Astrocyte (in vitro differentiated cells and primary cell): ENCODE data around the gene TNN. TPM values are rescaled to one million over a fixed set of nuclear protein-coding genes. Genes with fewer than 3 reads are reported as not detected.

Experiments used
- DNase-seq: peaks from one replicate; pipeline ENCODE4 v3.0.0-alpha.2; 2010; ENCODE audit warnings: low read depth
- FAIRE-seq: peaks from 2 replicates; lab custom pipeline; 2011; peaks lifted over from hg19 to GRCh38; lab: Jason Lieb, UNC
- H2AFZ ChIP-seq: 2 replicates; pipeline ENCODE4 v1.6.0; 2012; ENCODE audit warnings: low read depth, low read length, inconsistent platforms
- H3K27ac ChIP-seq: 2 replicates; pipeline ENCODE4 v1.5.1; 2011; ENCODE audit warnings: low read depth, low read length, inconsistent platforms
- H3K27me3 ChIP-seq: 2 replicates; pipeline ENCODE4 v1.6.0; 2011; ENCODE audit warnings: low read length, inconsistent platforms; ENCODE audit not compliant: insufficient read depth
- H3K36me3 ChIP-seq: 2 replicates; pipeline ENCODE4 v1.5.1; 2011; ENCODE audit warnings: low read length, inconsistent platforms; ENCODE audit not compliant: insufficient read depth
- H3K4me1 ChIP-seq: 2 replicates; pipeline ENCODE4 v1.5.1; 2011; ENCODE audit warnings: low read length, inconsistent platforms; ENCODE audit not compliant: insufficient read depth
- H3K4me2 ChIP-seq: 2 replicates; pipeline ENCODE4 v1.6.0; 2012; ENCODE audit warnings: low read length, inconsistent platforms
- H3K4me3 ChIP-seq: 2 replicates; pipeline ENCODE4 v1.5.1; 2011; ENCODE audit warnings: low read depth, mild to moderate bottlenecking, low read length, inconsistent platforms; ENCODE audit not compliant: insufficient read depth
- H3K79me2 ChIP-seq: 2 replicates; pipeline ENCODE4 v1.6.0; 2012; ENCODE audit warnings: mild to moderate bottlenecking, low read length, inconsistent platforms; ENCODE audit not compliant: insufficient read depth
- H3K9ac ChIP-seq: 2 replicates; pipeline ENCODE4 v1.6.0; 2012; ENCODE audit warnings: mild to moderate bottlenecking, low read length, inconsistent platforms
- H3K9me3 ChIP-seq: 2 replicates; pipeline ENCODE4 v1.5.1; 2012; ENCODE audit warnings: low read depth, mild to moderate bottlenecking, low read length, inconsistent platforms; ENCODE audit not compliant: insufficient read depth
- H4K20me1 ChIP-seq: 2 replicates; pipeline ENCODE4 v1.6.0; 2012; ENCODE audit warnings: low read length, inconsistent platforms; ENCODE audit not compliant: insufficient read depth
- H3K27ac Mint-ChIP-seq: one replicate; pipeline ENCODE4 v1.8.0; 2021; ENCODE audit warnings: mild to moderate bottlenecking, mixed read lengths; ENCODE audit not compliant: unreplicated experiment
- H3K27me3 Mint-ChIP-seq: one replicate; pipeline ENCODE4 v1.8.0; 2021; ENCODE audit warnings: low read depth, mixed read lengths; ENCODE audit not compliant: unreplicated experiment
- H3K36me3 Mint-ChIP-seq: one replicate; pipeline ENCODE4 v1.8.0; 2021; ENCODE audit warnings: low read depth, mixed read lengths; ENCODE audit not compliant: unreplicated experiment
- H3K4me1 Mint-ChIP-seq: one replicate; pipeline ENCODE4 v1.8.0; 2021; ENCODE audit warnings: low read depth, mixed read lengths; ENCODE audit not compliant: unreplicated experiment
- H3K4me3 Mint-ChIP-seq: one replicate; pipeline ENCODE4 v1.8.0; 2021; ENCODE audit warnings: mild to moderate bottlenecking, moderate library complexity, mixed read lengths; ENCODE audit not compliant: unreplicated experiment
- H3K9me3 Mint-ChIP-seq: one replicate; pipeline ENCODE4 v1.8.0; 2021; ENCODE audit warnings: mild to moderate bottlenecking, mixed read lengths; ENCODE audit not compliant: unreplicated experiment
- CTCF ChIP-seq: IDR thresholded peaks from 2 replicates; pipeline ENCODE4 v1.5.1; 2011; ENCODE audit warnings: low read depth, mild to moderate bottlenecking, inconsistent platforms, low read length, moderate library complexity; ENCODE audit not compliant: insufficient read depth
- EZH2 ChIP-seq: IDR thresholded peaks from 2 replicates; pipeline ENCODE4 v1.6.1; 2012; ENCODE audit warnings: mild to moderate bottlenecking, low read length, inconsistent platforms; ENCODE audit not compliant: insufficient read depth
- total RNA-seq: library from RNA; stranded (reverse); gene quantifications from 2 replicates; pipeline ENCODE4 v1.2.1, GENCODE V29; 2021

Gene TNN
- total RNA-seq, 1 donor from 2014 or later = 0.16 TPM

- peaks cover 11% of the 10 kb centered on the region for H3K4me1 ChIP-seq
- H3K79me2 ChIP-seq = no peaks in the 10 kb centered on the region
- peaks cover 15% of the 10 kb centered on the region for H3K27me3 Mint-ChIP-seq
- H3K27ac Mint-ChIP-seq = peak overlapping the region; percentile 84
- peaks cover 40% of the 10 kb centered on the region for H3K4me1 Mint-ChIP-seq
- H3K4me3 ChIP-seq = no peak overlapping the region
- H2AFZ ChIP-seq = no peak overlapping the region
- H3K36me3 ChIP-seq = no peaks in the 10 kb centered on the region
- no peak overlapping the region for H3K9ac ChIP-seq
- no peak overlapping the region for H3K27ac ChIP-seq
- no peak for TF ChIP-seq CTCF
- TF ChIP-seq EZH2 = no peak
- H3K4me3 Mint-ChIP-seq = peak overlapping the region; percentile 45
- peak; percentile 33 for DNase-seq
- H3K4me2 ChIP-seq = no peak overlapping the region
- FAIRE-seq = no peak
- H3K36me3 Mint-ChIP-seq = no peaks in the 10 kb centered on the region
- H3K9me3 ChIP-seq = no peaks in the 10 kb centered on the region
- peaks cover 2% of the 10 kb centered on the region for H3K9me3 Mint-ChIP-seq
- no peaks in the 10 kb centered on the region for H3K27me3 ChIP-seq
- no peaks in the 10 kb centered on the region for H4K20me1 ChIP-seq
These were observed 8.2 kb downstream of the TNN start for GRCh38 chr1:175075572-175076568.

GRCh38 chr1:175077356-175078030, 9.9 kb downstream of the TNN start:
- Mint-ChIP-seq H3K36me3 (no peaks in the 10 kb centered on the region), H3K4me3 (no peak overlapping the region), H3K27me3 (peaks cover 23% of the 10 kb centered on the region), H3K27ac (no peak overlapping the region), H3K4me1 (peaks cover 26% of the 10 kb centered on the region), H3K9me3 (peaks cover 2% of the 10 kb centered on the region)
- H3K4me3 ChIP-seq = no peak overlapping the region
- no peaks in the 10 kb centered on the region for H3K79me2 ChIP-seq
- H3K4me2 ChIP-seq = no peak overlapping the region
- H3K9me3 ChIP-seq = no peaks in the 10 kb centered on the region
- no peak overlapping the region for H3K9ac ChIP-seq
- no peaks in the 10 kb centered on the region for H3K36me3 ChIP-seq
- TF ChIP-seq CTCF (no peak), EZH2 (no peak)
- no peaks in the 10 kb centered on the region for H3K27me3 ChIP-seq
- DNase-seq (no peak), FAIRE-seq (no peak)
- H2AFZ ChIP-seq = no peak overlapping the region
- no peaks in the 10 kb centered on the region for H4K20me1 ChIP-seq
- no peak overlapping the region for H3K27ac ChIP-seq
- H3K4me1 ChIP-seq = peaks cover 5% of the 10 kb centered on the region
